ENCODE measurements around the gene NPC2. TPM values are rescaled to one million over a fixed set of nuclear protein-coding genes. Genes with fewer than 3 reads are reported as not detected.

Gene NPC2
- total RNA-seq, 1 experiment from 2014 or later, result 141 TPM

DNA sequence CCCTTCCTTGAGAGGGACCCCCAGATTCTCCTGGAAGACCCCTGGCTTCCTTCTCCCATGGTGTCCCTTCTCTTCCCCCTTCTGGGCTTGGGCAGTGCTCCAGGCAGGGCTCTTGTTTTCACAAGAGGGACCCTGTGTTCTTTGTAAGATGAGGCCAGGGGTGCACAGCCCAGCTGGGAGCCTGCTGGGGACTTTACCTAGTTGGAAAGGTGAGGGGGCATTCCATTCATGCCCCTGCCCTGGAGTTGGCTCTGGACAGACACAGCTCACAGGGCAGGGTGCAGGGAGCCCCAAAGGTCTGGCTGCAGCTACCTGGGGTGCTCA, 31.7 kb upstream of the NPC2 start:
- no peaks in the 10 kb centered on the region for H3K27me3 ChIP-seq (ENCODE audit: control insufficient read depth, insufficient read depth, low read length)
- intact Hi-C loops (cut with micrococcal nuclease; ENCODE audit: unreplicated experiment), result no loop called here
- POLR2A ChIA-PET, result no interaction called here
- BruUV-seq (replicated peaks), result no TSS peak
- TF ChIP-seq TCF7L2 (IDR thresholded peaks at IDR 0.05; ENCODE audit: low read depth, low read length) (no peak), POLR2AphosphoS5 (IDR thresholded peaks at IDR 0.05; ENCODE audit: low read depth, low read length) (no peak), SIN3A (IDR thresholded peaks at IDR 0.05; ENCODE audit: borderline replicate concordance, insufficient read depth, low read depth, low read length) (no peak)
- TF ChIP-seq, protein P1, sequence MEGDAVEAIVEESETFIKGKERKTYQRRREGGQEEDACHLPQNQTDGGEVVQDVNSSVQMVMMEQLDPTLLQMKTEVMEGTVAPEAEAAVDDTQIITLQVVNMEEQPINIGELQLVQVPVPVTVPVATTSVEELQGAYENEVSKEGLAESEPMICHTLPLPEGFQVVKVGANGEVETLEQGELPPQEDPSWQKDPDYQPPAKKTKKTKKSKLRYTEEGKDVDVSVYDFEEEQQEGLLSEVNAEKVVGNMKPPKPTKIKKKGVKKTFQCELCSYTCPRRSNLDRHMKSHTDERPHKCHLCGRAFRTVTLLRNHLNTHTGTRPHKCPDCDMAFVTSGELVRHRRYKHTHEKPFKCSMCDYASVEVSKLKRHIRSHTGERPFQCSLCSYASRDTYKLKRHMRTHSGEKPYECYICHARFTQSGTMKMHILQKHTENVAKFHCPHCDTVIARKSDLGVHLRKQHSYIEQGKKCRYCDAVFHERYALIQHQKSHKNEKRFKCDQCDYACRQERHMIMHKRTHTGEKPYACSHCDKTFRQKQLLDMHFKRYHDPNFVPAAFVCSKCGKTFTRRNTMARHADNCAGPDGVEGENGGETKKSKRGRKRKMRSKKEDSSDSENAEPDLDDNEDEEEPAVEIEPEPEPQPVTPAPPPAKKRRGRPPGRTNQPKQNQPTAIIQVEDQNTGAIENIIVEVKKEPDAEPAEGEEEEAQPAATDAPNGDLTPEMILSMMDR (IDR thresholded peaks at IDR 0.05), result no peak
- TF ChIP-seq, protein P2, sequence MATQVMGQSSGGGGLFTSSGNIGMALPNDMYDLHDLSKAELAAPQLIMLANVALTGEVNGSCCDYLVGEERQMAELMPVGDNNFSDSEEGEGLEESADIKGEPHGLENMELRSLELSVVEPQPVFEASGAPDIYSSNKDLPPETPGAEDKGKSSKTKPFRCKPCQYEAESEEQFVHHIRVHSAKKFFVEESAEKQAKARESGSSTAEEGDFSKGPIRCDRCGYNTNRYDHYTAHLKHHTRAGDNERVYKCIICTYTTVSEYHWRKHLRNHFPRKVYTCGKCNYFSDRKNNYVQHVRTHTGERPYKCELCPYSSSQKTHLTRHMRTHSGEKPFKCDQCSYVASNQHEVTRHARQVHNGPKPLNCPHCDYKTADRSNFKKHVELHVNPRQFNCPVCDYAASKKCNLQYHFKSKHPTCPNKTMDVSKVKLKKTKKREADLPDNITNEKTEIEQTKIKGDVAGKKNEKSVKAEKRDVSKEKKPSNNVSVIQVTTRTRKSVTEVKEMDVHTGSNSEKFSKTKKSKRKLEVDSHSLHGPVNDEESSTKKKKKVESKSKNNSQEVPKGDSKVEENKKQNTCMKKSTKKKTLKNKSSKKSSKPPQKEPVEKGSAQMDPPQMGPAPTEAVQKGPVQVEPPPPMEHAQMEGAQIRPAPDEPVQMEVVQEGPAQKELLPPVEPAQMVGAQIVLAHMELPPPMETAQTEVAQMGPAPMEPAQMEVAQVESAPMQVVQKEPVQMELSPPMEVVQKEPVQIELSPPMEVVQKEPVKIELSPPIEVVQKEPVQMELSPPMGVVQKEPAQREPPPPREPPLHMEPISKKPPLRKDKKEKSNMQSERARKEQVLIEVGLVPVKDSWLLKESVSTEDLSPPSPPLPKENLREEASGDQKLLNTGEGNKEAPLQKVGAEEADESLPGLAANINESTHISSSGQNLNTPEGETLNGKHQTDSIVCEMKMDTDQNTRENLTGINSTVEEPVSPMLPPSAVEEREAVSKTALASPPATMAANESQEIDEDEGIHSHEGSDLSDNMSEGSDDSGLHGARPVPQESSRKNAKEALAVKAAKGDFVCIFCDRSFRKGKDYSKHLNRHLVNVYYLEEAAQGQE (IDR thresholded peaks at IDR 0.05; ENCODE audit: insufficient read depth in 1 of 2, low read depth in 2 of 2, low read length in 1 of 2), result no peak
- no peaks in the 10 kb centered on the region for H3K36me3 ChIP-seq (ENCODE audit: control insufficient read depth, insufficient read depth, low read length)
- CTCF ChIA-PET, result no interaction called here
- H3K9me3 ChIP-seq (ENCODE audit: control insufficient read depth, insufficient read depth, low read depth, low read length), result no peaks in the 10 kb centered on the region
- no peak overlapping the region for H3K27ac ChIP-seq (ENCODE audit: low read length)
- no peak for DNase-seq (ENCODE audit: low read depth, low spot score)
- no peaks in the 10 kb centered on the region for H3K4me1 ChIP-seq (ENCODE audit: control insufficient read depth, insufficient read depth, low read length)
- in situ Hi-C loops (cut with HindIII; ENCODE audit: low pct_unique_long_range_greater_than_20kb, low sequenced_read_pairs), result no loop called here
- H3K4me3 ChIP-seq (ENCODE audit: low read depth in 2 of 2, low read length in 2 of 2), result no peak overlapping the region
- no peak for ATAC-seq

DNA sequence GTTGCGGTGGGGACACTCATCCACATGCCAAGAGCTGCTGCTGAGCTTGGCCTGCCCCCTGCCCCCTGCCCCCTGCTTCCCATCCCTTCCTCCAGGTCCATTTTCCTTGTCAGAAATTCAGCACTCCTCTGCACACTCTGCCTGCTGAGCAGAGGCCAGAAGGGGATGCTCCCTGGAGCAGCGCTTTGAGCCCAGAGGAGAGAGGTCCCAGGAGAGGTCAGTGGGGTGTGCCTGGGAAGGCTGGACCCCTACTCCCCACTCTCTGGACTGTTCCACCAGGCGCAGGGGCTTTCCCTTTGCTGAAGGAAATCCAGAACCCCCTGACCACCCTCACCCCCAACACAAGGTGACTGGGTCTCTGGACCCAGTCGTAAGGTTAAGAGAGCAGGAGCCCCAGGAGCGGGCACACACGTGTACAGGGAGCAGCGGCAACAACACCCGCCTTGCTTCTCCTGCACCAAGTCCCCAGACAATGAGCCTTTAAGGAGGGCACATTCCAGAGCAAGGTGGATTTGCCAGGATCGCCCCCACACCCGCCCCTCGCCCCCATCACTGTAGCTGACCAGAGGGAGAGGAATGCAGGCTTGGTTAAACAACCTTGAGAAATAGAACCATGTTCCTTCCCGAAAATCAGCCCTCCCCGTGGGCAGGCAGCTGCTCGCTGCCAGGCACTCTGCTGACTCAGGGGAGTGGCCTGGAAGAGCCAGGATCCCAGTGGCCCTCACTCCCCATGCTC, 31.1 kb upstream of the NPC2 start:
- H3K4me3 ChIP-seq (ENCODE audit: low read depth in 2 of 2, low read length in 2 of 2), result no peak overlapping the region
- POLR2A ChIA-PET, result no interaction called here
- no peak for ATAC-seq
- H3K36me3 ChIP-seq (ENCODE audit: control insufficient read depth, insufficient read depth, low read length), result no peaks in the 10 kb centered on the region
- BruUV-seq (replicated peaks), result no TSS peak
- in situ Hi-C loops (cut with HindIII; ENCODE audit: low pct_unique_long_range_greater_than_20kb, low sequenced_read_pairs), result no loop called here
- no peak for DNase-seq (ENCODE audit: low read depth, low spot score)
- TF ChIP-seq, protein P1 (IDR thresholded peaks at IDR 0.05), result no peak
- TF ChIP-seq SIN3A (IDR thresholded peaks at IDR 0.05; ENCODE audit: borderline replicate concordance, insufficient read depth, low read depth, low read length) (no peak), TCF7L2 (IDR thresholded peaks at IDR 0.05; ENCODE audit: low read depth, low read length) (no peak)
- TF ChIP-seq, protein P2 (IDR thresholded peaks at IDR 0.05; ENCODE audit: insufficient read depth in 1 of 2, low read depth in 2 of 2, low read length in 1 of 2), result no peak
- CTCF ChIA-PET, result no interaction called here
- no peaks in the 10 kb centered on the region for H3K27me3 ChIP-seq (ENCODE audit: control insufficient read depth, insufficient read depth, low read length)
- intact Hi-C loops (cut with micrococcal nuclease; ENCODE audit: unreplicated experiment), result no loop called here
- H3K9me3 ChIP-seq (ENCODE audit: control insufficient read depth, insufficient read depth, low read depth, low read length), result no peaks in the 10 kb centered on the region
- no peak overlapping the region for H3K27ac ChIP-seq (ENCODE audit: low read length)
- H3K4me1 ChIP-seq (ENCODE audit: control insufficient read depth, insufficient read depth, low read length), result no peaks in the 10 kb centered on the region
